HL-60/S4 (cell line): Measurements from ENCODE around the gene FAM47E.

Experiments used
- in situ Hi-C: fragments of 300-500 bp; cut with MboI; formaldehyde crosslinking; loops from 2 replicates; pipeline ENCODE4 v1.14.3; 2022; ENCODE audit warnings: low sequenced_read_pairs

Gene FAM47E

DNA sequence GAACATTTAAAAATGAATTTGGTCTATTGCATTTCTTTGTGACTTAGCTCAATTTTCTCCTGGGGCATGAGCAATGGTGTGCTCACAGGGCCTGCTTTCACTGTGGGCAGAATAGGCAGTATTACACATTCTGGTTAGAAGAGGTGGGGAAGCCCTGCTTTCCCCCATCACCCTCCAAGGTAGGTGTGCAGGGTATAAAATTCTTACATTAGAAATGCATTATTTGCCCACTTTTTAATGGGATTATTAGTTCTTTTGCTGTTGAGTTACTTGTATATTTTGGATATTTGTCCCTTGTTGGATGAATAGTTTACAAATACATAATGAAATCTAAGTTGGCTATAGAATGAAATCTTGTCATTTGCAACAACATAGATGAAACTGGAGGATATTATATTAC is 46.7 kb downstream of the FAM47E start:
- in situ Hi-C loops, result no loop called here

- in situ Hi-C loops, result no loop called here
These were observed 48.5 kb downstream of the FAM47E start for GRCh38 chr4:76300012-76300411.

- in situ Hi-C loops, result no loop called here
These were observed 49.7 kb downstream of the FAM47E start for GRCh38 chr4:76301068-76301774.

- in situ Hi-C loops, result no loop called here
These were observed 50.2 kb downstream of the FAM47E start for GRCh38 chr4:76301775-76302162.

GRCh38 chr4:76302826-76303438 is 51.4 kb downstream of the FAM47E start:
- in situ Hi-C loops, result no loop called here

GRCh38 chr4:76305033-76305687 is 53.6 kb downstream of the FAM47E start:
- in situ Hi-C loops, result no loop called here

- in situ Hi-C loops, result no loop called here
These were observed 54.7 kb downstream of the FAM47E start, which contains the start of gene STBD1 for GRCh38 chr4:76305971-76306881. TSS of gene STBD1 (plus strand) at chr4:76306733. CDS start at chr4:76306770, 37 bp downstream.

DNA sequence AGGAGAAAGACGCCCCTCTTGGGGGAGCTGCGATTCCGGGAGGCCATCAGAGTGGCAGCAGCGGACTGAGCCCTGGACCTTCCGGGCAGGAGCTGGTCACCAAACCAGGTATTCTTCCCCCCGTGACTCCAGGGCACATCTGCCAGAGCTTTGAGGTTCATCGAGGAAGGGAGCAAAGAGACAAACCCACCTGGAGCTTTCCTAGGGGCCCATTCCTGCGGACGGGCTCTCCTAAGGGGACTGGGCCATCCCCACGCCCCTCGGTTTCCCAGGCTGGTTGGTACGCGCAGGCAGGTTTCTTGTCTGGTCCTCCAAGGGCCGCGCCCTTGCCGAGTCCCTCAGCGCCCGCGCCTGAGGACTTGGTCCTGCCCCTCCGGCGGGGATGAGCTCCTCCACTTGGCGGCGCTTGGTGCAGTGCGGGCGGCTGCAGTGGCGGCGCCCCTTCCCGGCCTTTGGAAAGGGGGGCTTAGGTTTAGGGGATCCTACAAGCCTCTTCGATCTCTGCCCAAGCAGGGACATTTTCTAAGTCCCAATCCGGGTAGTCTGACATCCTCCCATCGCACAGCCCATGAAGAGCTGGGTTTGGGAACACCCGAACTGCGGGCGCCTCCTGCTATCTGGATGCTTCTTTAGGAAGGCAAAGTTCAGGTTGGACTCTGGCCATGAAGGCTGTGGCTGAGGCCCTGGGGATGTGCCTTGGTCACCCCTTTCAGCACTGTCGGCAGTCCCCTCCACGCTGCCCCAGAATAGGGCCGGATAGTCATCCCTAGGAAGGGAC is 55.5 kb downstream of the FAM47E start:
- in situ Hi-C loops, result no loop called here

DNA sequence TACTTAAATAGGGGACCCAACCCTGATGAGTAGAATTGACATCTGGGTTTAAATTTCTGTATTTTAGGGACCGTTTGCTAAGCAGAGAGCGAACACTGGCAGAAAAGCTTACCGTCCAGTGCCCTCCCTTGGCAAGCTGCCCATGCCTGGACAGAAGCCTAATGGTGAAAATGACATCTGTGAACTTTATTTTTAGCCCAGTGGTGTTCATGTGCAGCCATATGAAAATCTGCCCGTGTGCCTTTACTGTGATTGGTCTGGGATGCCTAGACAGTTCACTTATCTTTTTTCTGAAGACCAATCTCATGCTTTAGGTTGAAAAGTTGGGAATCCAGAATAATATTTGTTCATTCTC is 56.1 kb downstream of the FAM47E start:
- in situ Hi-C loops, result no loop called here

DNA sequence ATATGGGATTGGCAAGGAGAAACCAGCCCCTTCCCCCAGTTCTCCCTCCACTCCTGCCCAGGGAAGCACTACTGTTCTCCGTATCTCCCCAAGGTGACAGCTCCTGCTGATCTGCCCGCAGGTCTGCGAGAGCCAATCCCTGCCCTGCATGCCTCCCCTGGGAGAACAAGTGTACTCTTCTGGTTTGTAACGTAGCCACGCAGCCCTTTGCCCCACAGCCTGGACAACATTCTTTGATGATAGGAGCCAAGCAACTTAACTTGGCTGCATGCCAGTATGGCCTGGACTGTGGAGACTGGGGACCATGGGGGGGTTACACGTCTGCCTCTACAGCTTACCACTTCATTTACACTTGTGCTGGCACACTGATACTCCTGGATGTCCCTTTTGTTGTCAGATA is 57.0 kb downstream of the FAM47E start:
- in situ Hi-C loops, result no loop called here

DNA sequence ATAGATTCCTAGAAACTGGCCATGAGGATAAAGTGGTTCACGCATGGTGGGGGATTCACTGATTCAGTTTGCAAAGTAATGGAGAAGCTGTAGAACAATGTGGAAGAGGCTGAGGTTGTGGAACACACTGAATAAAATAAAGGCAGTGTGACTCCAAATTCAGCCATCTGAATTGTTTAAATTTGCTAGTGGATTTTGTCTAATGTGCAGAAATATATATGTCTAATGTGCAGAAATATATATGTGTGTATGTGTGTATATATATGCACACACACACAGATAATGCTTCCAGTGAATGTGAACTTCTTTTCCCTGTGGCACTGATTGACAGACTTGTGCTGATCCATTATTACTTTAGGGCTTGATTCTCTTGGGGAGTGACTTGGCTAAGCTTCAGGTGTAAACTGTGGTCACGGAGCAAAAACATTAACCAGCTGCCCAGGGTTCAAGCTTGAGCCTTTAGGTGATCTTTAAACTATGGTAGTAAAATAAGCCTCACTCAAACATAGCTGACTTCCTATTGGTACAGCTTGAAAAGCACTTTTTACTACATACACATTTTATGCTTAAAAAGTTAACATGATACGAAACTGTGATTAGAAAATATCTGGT is 58.5 kb downstream of the FAM47E start:
- in situ Hi-C loops, result no loop called here

DNA sequence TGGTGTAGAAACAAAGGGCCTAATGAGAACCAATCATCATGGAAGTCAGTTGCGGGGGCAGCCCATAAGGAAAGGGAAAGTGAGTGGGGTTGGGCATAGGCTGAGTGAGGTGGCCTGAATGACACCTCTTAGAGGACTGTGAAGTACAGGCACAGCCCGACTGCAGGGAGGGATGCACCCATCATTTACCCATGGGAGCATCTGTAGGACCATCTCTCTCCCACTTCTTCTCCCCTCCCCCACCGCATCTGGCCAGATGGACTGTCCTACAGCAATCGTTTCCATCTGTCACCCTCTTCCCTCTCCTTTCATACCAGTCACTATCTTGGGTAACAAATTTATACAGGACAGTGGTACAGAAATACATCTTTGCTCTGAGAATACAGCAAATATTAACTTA is 59.2 kb downstream of the FAM47E start:
- in situ Hi-C loops, result no loop called here

GRCh38 chr4:76311896-76312331 is 60.4 kb downstream of the FAM47E start:
- in situ Hi-C loops, result no loop called here

GRCh38 chr4:76312457-76312856 is 60.9 kb downstream of the FAM47E start:
- in situ Hi-C loops, result no loop called here

DNA sequence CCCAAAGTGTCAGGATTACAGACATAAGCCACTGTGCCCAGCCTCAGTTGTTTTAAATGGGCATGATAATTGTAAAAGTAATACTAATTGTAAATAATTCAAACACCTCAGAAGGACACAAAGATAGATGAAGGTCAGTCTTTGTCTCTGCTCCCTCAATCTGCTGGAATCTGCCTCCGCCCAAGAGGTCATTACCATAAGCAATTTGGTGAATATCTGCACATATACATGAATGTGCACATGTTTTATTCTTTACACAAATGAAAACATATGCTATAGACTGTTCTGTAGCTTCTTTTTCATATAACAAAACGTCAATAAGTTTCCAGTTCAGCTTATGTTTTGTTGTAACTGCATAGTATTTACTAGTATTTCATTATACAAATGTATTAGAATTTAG is 62.0 kb downstream of the FAM47E start:
- in situ Hi-C loops, result no loop called here

DNA sequence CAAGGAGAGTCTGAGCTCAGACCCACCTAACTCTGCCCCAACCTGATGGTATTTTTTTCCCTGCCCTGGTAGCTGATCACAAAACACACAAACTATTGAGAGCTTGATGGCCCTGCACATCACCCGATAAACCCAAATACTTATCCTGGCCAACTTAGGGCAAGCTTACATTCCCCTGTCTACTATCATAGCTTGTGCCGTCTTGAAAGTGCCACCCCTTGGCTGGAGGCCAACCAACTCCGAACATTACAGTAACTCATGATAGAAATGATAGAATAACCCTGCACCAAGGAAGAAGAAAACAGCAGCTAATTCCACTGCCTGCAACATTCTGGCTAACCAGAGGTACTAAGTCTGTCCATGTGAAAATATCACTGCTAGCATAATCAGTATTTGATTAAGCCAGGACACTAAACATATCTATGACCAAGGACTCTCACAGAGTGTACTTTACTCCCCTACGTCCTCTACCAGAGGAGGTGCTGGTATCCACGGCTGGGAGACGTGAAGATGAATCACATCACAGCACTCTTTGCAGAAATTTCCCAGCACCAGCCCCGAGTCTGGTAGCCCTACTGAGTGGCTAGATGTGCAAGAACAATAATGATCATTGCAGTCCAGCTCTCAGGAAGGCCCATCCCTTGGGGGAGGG is 63.9 kb downstream of the FAM47E start:
- in situ Hi-C loops, result no loop called here

GRCh38 chr4:76316131-76316530 is 64.6 kb downstream of the FAM47E start:
- in situ Hi-C loops, result no loop called here

GRCh38 chr4:76322236-76322635 is 70.7 kb downstream of the FAM47E start:
- in situ Hi-C loops, result no loop called here

DNA sequence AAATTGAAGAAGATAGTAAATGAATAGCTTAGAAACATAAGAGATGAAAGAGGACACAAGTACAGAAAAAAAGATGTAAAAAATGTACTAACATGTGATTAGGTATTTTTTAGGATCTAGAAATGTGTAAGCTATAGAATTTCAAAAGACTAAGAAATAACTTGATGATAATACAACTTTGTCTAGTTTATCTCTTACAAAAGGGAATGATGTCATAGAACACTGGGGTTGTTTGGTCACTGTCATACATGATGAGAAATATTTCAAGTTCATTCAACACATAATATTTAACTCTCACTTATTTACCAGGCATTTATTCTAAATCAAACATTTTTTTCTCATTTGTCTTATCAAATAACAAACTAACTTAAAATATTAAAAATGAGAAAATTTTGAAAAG is 73.6 kb downstream of the FAM47E start:
- in situ Hi-C loops, result no loop called here

DNA sequence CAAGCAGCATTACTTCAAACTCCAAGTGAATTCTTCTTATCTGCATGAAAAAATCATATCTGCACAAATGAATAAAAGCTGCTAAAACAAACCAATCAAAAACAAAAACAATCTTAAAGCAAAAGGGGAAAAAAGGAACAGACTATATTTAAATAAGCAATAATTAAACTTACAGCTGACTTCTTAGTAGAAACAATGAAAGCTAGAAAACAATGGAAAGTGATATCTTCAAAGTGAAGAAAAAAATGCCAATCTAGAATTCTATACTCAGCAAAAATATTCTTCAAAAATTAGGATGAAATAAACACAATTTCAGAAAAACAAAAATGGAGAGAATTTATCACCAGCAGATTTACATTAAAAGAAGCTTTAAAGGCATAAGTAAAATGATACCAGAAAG is 75.0 kb downstream of the FAM47E start:
- in situ Hi-C loops, result no loop called here
